ENCODE results near the gene KRT6C.

DNA sequence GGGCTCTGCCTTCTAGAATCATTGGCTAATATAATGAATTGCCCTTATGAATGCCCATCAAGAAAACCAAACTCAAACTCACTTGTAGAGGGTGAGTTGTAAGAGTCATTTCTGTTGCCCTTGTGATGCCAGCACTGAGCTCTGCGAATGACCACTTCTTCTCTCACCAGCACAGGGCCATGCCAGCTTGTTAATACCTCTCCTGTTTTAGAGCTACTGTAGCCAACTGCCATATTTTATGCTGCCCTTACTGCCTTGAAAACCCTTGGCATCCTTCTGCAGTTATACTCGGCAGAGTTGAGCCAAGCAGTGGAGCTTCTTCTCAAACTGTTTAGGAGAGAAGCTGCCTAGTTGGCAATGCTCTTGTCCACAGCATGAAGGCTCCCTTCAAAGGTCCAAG is 47.6 kb downstream of the KRT6C start:
- TF ChIP-seq, protein P1, sequence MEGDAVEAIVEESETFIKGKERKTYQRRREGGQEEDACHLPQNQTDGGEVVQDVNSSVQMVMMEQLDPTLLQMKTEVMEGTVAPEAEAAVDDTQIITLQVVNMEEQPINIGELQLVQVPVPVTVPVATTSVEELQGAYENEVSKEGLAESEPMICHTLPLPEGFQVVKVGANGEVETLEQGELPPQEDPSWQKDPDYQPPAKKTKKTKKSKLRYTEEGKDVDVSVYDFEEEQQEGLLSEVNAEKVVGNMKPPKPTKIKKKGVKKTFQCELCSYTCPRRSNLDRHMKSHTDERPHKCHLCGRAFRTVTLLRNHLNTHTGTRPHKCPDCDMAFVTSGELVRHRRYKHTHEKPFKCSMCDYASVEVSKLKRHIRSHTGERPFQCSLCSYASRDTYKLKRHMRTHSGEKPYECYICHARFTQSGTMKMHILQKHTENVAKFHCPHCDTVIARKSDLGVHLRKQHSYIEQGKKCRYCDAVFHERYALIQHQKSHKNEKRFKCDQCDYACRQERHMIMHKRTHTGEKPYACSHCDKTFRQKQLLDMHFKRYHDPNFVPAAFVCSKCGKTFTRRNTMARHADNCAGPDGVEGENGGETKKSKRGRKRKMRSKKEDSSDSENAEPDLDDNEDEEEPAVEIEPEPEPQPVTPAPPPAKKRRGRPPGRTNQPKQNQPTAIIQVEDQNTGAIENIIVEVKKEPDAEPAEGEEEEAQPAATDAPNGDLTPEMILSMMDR (IDR thresholded peaks at IDR 0.05) = no peak
- TF ChIP-seq POLR2A (IDR thresholded peaks at IDR 0.05) (no peak), EP300 (IDR thresholded peaks at IDR 0.05) (no peak)
